Activated naive CD4-positive, alpha-beta T cell treated with anti-CD3 and anti-CD28 coated beads, Interleukin-2, amount 50 U/mL, for 24 hours (primary cell): ENCODE results near the gene HYKK.
"Not testable (repeated sequence)": the region's sequence is repeated elsewhere in the genome, so short reads cannot be mapped to it uniquely, and the experiment has no call there.

Experiments
- H3K27ac Mint-ChIP-seq: one replicate; pipeline ENCODE4 v1.8.0; 2021; ENCODE audit warnings: mild to moderate bottlenecking, mixed read lengths
- H3K27me3 Mint-ChIP-seq: one replicate; pipeline ENCODE4 v1.8.0; 2021; ENCODE audit warnings: mixed read lengths
- H3K36me3 Mint-ChIP-seq: one replicate; pipeline ENCODE4 v1.8.0; 2021; ENCODE audit warnings: mixed read lengths
- H3K4me1 Mint-ChIP-seq: one replicate; pipeline ENCODE4 v1.8.0; 2021; ENCODE audit warnings: mixed read lengths
- H3K4me3 Mint-ChIP-seq: one replicate; pipeline ENCODE4 v1.8.0; 2021; ENCODE audit warnings: mild to moderate bottlenecking, mixed read lengths
- H3K9me3 Mint-ChIP-seq: one replicate; pipeline ENCODE4 v1.8.0; 2021; ENCODE audit warnings: mixed read lengths

The HYKK gene

DNA sequence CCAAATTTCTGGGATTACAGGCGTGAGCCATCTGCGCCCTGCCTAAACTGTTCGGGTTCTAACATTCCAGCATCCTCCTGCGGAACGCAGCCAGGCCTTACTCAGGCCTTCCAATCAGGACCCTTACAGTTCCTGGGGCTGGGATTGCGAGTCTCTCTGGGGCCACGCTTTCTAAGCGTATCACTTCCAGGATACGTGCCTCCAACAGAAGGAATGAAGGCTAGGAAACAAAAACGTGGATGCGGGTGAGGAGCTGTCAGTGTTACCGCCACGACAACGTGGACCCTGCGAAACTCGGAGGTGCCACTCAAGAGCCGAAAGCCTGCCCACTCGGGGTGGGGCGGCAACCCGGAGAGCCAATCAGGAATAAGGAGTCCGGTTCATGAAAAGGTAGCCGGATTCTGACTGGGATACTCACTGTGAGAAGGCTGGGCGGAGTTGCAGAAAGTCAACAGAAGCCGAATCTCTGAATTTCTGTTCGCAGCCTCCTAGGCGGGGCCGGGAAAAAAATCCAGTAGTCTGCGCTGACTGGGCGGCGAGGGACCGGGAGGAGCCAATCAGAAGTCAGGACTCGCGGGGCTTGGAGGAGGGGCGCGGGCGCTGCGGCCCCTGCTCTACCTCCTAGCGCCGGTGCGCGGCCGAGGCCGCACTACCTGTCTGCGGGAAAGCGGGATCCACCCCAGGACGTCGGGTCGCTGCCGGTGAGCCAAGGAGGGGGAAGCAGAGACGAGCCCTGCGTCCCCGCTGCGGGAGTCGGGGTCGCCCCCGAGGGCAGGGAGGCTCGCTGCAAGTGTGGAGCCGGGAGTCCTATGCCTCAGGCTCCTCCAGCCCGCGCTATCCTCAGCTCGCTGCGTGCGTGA is at the start of gene HYKK:
Gene HYKK, plus strand, starts transcription at position 607 of the 860 bp plus-strand sequence. CDS start 5,512 bp downstream, outside the sequence.
- Mint-ChIP-seq H3K4me1 (peaks cover 28% of the 10 kb centered on the region), H3K9me3 (no peaks in the 10 kb centered on the region), H3K27ac (no peak within 1 kb of the TSS)

DNA sequence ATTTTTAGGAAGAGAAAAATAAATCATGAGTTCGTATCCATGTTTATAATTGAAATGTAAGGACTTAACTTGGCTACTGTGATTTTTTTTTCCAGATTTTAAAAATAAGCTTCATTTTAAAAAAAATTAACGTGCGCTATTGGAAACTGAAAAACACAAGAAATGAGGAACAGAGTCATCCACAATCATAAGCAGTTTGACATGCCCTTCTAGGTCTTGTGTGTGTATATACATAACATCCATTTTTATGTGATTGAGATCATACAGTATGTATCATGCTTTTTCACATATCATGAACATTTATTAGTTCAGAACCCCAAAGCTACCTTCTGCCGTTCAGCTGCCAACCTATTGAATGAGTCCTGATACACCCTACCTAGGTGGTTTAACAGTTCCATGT is 46.6 kb upstream of the HYKK start:
- Mint-ChIP-seq H3K4me3 (peak overlapping the region; percentile 53), H3K36me3 (peaks cover 15% of the 10 kb centered on the region), H3K27ac (no peak overlapping the region), H3K9me3 (no peaks in the 10 kb centered on the region), H3K27me3 (no peaks in the 10 kb centered on the region), H3K4me1 (peaks cover 69% of the 10 kb centered on the region)

More for the DNA sequence above, at the start of gene HYKK:
- peak within 1 kb of the TSS; percentile 88 for H3K4me3 Mint-ChIP-seq
- H3K27me3 Mint-ChIP-seq, result no peaks in the 10 kb centered on the region
- H3K36me3 Mint-ChIP-seq, result peaks cover under 1% of the 10 kb centered on the region

DNA sequence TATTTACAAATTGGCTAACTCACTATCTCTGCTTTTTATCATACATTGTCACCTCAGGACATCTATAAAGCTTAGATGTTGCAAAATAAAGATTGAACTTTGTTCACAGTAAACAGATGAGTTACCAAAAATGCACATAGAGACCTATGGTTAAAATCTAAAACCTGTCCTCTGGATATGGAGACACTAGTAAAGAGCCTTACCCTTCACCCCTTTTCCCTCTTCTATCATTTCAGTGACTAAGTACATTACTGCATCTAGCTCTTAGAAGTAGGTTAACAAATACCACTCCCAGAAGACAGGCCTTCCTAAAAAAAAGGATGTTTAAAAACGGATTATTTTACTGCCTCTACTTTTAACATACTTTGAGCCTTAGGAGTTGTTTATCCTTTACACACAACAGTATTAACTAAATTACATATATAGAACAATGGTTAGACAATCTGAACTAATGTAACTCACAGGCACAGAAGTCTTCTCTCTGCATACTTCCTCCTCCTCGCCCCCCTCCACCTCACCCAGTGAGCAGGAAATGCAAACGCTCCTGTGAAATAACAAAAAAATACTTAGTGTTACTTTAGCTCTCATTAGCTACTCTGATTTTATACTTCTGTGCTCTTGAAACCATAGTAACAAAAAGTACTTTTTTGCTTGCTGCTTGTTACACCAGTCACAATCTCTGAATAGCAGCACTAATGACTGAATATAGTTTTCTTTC is 46.0 kb upstream of the HYKK start:
- H3K4me3 Mint-ChIP-seq, result peak overlapping the region; percentile 53
- peak overlapping the region; percentile 49 for H3K27ac Mint-ChIP-seq
- peaks cover 15% of the 10 kb centered on the region for H3K36me3 Mint-ChIP-seq
- no peaks in the 10 kb centered on the region for H3K27me3 Mint-ChIP-seq
- no peaks in the 10 kb centered on the region for H3K9me3 Mint-ChIP-seq
- peaks cover 63% of the 10 kb centered on the region for H3K4me1 Mint-ChIP-seq

GRCh38 chr15:78469031-78469430 is 38.3 kb upstream of the HYKK start:
- H3K4me3 Mint-ChIP-seq, result no peak overlapping the region
- no peaks in the 10 kb centered on the region for H3K9me3 Mint-ChIP-seq
- peaks cover 8% of the 10 kb centered on the region for H3K36me3 Mint-ChIP-seq
- no peak overlapping the region for H3K27ac Mint-ChIP-seq
- peaks cover under 1% of the 10 kb centered on the region for H3K4me1 Mint-ChIP-seq
- no peaks in the 10 kb centered on the region for H3K27me3 Mint-ChIP-seq

DNA sequence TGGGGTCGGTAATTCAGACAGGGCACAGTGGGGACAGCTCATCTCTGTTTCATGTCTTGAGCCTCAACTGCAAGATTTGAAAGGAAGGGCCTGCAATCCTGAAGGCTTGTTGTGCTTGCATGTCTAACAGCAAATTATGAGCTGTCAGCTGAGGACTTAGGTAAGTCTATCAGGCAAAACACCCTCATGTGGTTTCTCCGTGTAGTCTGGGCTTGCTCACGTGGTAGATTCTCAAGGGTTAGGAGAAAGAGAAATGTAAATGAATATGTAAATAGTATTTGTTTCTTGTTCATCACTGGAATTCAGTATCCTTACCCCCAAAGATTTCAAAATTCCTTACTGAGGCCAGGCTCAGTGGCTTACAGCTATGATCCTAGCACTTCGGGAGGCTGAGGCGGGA is 30.1 kb upstream of the HYKK start:
- peak overlapping the region; percentile 10 for H3K27ac Mint-ChIP-seq
- peaks cover 1% of the 10 kb centered on the region for H3K36me3 Mint-ChIP-seq
- no peaks in the 10 kb centered on the region for H3K4me1 Mint-ChIP-seq
- H3K4me3 Mint-ChIP-seq, result no peak overlapping the region
- no peaks in the 10 kb centered on the region for H3K9me3 Mint-ChIP-seq
- H3K27me3 Mint-ChIP-seq, result no peaks in the 10 kb centered on the region

DNA sequence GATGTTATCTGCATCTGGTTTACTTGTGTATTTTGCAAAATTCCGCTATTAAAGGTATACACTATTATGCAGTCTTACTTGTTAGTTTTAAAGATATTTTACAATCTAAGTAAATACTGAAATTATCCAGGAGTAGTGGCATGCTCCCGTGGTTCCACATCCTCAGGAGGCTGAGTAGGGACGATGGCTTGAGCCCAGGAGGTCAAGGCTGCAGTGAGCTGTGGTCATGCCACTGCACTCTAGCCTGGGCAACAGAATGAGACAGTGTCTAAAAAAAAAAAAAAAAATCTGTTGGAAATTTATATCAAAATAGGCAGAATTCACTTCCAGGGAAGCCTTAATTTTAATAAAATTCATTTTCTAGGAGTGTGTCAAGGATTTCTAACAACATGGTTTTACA is 27.7 kb upstream of the HYKK start:
- Mint-ChIP-seq H3K4me3 (no peak overlapping the region), H3K4me1 (no peaks in the 10 kb centered on the region), H3K9me3 (no peaks in the 10 kb centered on the region), H3K27ac (no peak overlapping the region), H3K36me3 (peaks cover 4% of the 10 kb centered on the region), H3K27me3 (no peaks in the 10 kb centered on the region)

DNA sequence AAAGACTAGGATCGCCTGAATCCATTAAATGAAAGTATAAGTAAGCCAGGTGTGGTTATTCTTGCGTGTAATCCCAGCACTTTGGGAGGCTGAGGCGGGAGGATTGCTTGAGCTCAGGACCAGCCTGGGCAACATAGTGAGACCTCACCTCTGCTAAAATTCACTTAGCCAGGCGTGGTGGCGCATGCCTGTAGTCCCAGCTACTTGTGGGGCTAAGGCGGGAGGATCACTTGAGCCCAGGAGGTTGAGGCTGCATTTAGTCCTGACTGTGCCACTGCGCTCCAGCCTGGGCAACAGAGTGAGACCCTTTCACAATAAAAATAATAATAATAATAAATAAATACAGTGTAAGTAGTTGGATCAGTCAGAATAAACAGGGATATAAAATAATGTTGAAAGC is 25.5 kb upstream of the HYKK start:
- Mint-ChIP-seq H3K4me3 (no peak overlapping the region), H3K36me3 (peaks cover 6% of the 10 kb centered on the region), H3K4me1 (no peaks in the 10 kb centered on the region), H3K27ac (no peak overlapping the region), H3K9me3 (no peaks in the 10 kb centered on the region), H3K27me3 (no peaks in the 10 kb centered on the region)

GRCh38 chr15:78492872-78493271 is 14.5 kb upstream of the HYKK start:
- Mint-ChIP-seq H3K27me3 (no peaks in the 10 kb centered on the region), H3K36me3 (peaks cover 30% of the 10 kb centered on the region), H3K4me1 (peaks cover 16% of the 10 kb centered on the region), H3K27ac (peak overlapping the region; percentile 56), H3K4me3 (no peak overlapping the region), H3K9me3 (no peaks in the 10 kb centered on the region)

GRCh38 chr15:78501857-78502256 is 5.5 kb upstream of the HYKK start:
- peaks cover 4% of the 10 kb centered on the region for H3K4me1 Mint-ChIP-seq
- H3K36me3 Mint-ChIP-seq, result peaks cover 18% of the 10 kb centered on the region
- H3K27ac Mint-ChIP-seq, result no peak overlapping the region
- no peaks in the 10 kb centered on the region for H3K27me3 Mint-ChIP-seq
- H3K9me3 Mint-ChIP-seq, result no peaks in the 10 kb centered on the region
- H3K4me3 Mint-ChIP-seq, result no peak overlapping the region

GRCh38 chr15:78502641-78503040 is 4.7 kb upstream of the HYKK start:
- no peaks in the 10 kb centered on the region for H3K9me3 Mint-ChIP-seq
- H3K27me3 Mint-ChIP-seq, result no peaks in the 10 kb centered on the region
- peaks cover 16% of the 10 kb centered on the region for H3K36me3 Mint-ChIP-seq
- H3K27ac Mint-ChIP-seq, result no peak overlapping the region
- H3K4me1 Mint-ChIP-seq, result peaks cover 7% of the 10 kb centered on the region
- no peak overlapping the region for H3K4me3 Mint-ChIP-seq

DNA sequence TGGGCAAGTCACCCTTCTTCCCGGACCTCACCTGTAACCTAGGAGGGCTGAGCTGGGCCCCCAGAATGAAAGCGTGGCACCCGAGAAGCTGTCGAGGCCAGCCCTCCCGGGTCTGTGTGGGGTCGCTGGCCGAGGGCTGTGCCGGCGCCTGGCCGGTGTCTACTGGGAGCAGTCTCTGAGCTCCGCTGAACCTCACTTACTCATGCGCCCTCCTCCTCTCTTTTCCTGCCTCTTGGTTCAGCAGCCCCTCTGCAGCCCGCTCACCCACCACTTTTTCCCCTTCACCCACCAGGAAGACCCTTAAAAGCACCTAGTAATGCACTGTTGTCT is 419 bp downstream of the HYKK start:
- Mint-ChIP-seq H3K27me3 (no peaks in the 10 kb centered on the region), H3K4me3 (peak overlapping the region; percentile 88), H3K9me3 (no peaks in the 10 kb centered on the region), H3K36me3 (no peaks in the 10 kb centered on the region), H3K27ac (no peak overlapping the region), H3K4me1 (peaks cover 28% of the 10 kb centered on the region)

DNA sequence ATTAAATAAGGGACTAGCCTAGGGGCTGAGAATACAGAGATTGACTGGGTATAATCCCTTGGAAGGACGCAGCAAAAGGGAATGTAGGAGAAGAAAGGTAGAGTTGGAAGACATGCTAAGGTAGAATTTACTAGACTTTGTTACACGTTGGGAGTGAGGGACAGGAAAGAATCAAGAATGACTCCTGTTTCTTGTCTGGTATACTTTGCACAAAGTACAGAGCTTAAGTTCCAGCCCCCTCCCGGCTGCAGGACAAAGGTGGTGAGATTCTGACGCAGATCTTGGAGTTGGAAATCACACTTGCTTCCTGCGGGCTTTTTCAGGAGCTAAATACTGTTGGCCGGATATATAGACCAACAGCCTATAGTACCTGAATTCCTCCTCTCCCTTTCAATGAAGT is 895 bp downstream of the HYKK start:
- H3K4me3 Mint-ChIP-seq, result peak overlapping the region; percentile 88
- H3K27ac Mint-ChIP-seq, result no peak overlapping the region

DNA sequence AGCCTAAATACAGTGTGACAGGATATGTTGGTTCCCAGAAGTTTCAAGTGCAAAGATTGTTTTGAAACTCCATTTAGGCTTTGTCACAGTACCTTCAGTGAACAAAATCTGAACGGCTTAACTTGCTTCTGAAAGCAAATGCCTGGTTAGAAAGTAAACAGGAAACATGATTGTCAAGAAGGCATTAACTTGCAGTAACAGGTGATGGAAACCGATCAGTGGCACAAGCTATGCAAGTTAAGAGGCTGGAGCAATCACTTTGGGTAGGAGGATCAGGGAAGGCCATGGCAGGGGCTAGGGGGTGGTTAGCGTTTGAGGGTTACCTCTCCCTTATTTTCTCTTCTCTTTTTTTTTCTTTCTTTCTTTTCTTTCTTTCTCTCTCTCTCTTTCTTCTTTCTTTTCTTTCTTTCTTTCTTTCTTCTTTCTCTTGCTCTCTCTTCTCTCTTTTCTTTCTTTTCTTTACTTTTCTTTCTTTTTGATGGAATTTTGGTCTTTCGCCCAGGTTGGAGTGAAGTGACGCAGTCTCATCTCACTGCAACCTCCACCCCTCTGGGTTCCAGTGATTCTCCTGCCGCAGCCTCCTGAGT is 2.4 kb downstream of the HYKK start:
- peaks cover 28% of the 10 kb centered on the region for H3K4me1 Mint-ChIP-seq
- no peak overlapping the region for H3K27ac Mint-ChIP-seq
- no peaks in the 10 kb centered on the region for H3K27me3 Mint-ChIP-seq
- H3K4me3 Mint-ChIP-seq, result no peak overlapping the region
- H3K36me3 Mint-ChIP-seq, result peaks cover 4% of the 10 kb centered on the region
- no peaks in the 10 kb centered on the region for H3K9me3 Mint-ChIP-seq

More for the DNA sequence above, 895 bp downstream of the HYKK start:
- H3K27me3 Mint-ChIP-seq, result no peaks in the 10 kb centered on the region
- H3K9me3 Mint-ChIP-seq, result no peaks in the 10 kb centered on the region
- H3K4me1 Mint-ChIP-seq, result peaks cover 28% of the 10 kb centered on the region
- no peaks in the 10 kb centered on the region for H3K36me3 Mint-ChIP-seq

DNA sequence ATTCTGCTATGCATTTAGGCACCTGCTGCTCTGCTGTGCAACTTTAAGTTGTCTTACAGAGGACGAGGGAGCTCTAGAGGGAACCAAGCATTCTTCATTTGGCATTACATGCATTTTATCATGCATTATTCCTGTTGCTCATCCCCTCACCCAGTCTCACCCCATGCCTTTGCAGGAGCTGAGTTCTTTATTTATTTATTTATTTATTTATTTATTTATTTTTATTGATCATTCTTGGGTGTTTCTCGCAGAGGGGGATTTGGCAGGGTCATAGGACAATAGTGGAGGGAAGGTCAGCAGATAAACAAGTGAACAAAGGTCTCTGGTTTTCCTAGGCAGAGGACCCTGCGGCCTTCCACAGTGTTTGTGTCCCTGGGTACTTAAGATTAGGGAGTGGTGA is 12.7 kb downstream of the HYKK start:
- not testable (repeated sequence) for H3K36me3 Mint-ChIP-seq, H3K27me3 Mint-ChIP-seq, H3K27ac Mint-ChIP-seq, H3K4me3 Mint-ChIP-seq, H3K4me1 Mint-ChIP-seq, H3K9me3 Mint-ChIP-seq

- H3K4me3 Mint-ChIP-seq, result no peak overlapping the region
These were observed 16.9 kb downstream of the HYKK start for GRCh38 chr15:78524230-78524629.

DNA sequence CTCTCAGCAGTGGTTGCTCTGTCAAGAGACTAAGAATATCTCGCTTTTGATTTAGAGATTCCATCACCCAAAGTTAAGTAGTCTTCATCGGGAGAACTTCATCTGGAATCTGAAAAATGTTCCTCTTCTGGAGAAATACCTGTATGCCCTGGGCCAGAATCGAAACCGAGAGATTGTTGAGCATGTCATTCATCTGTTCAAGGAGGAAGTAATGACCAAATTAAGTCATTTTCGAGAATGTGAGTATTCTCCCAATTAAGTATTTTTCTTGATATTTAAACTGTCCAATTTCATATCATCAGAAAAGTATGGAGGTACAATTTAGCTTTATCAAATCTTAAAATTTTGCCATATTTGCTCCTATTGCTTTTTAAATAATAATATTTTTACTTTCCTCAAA is 19.9 kb downstream of the HYKK start:
- Mint-ChIP-seq H3K27me3 (no peaks in the 10 kb centered on the region), H3K4me1 (no peaks in the 10 kb centered on the region), H3K4me3 (no peak overlapping the region), H3K36me3 (peaks cover 4% of the 10 kb centered on the region), H3K27ac (no peak overlapping the region), H3K9me3 (no peaks in the 10 kb centered on the region)

More at GRCh38 chr15:78524230-78524629, 16.9 kb downstream of the HYKK start:
- no peaks in the 10 kb centered on the region for H3K4me1 Mint-ChIP-seq
- H3K36me3 Mint-ChIP-seq, result peaks cover 4% of the 10 kb centered on the region
- no peaks in the 10 kb centered on the region for H3K9me3 Mint-ChIP-seq
- H3K27me3 Mint-ChIP-seq, result no peaks in the 10 kb centered on the region
- H3K27ac Mint-ChIP-seq, result no peak overlapping the region
